ENCODE data around the gene SLX4IP.

- no peak for TF ChIP-seq POLR2AphosphoS5 (IDR thresholded peaks at IDR 0.05; ENCODE audit: low read depth, low read length)
- TF ChIP-seq TAF1 (IDR thresholded peaks at IDR 0.05; ENCODE audit: borderline replicate concordance, insufficient read depth, low read length): no peak
- TF ChIP-seq REST (IDR thresholded peaks at IDR 0.05; ENCODE audit: insufficient read depth in 1 of 2, low read depth in 2 of 2, low read length in 2 of 2): no peak
- TF ChIP-seq SIN3A (IDR thresholded peaks at IDR 0.05; ENCODE audit: borderline replicate concordance, insufficient read depth, low read length): no peak
Measured at GRCh38 chr20:10671221-10671918, 236.3 kb downstream of the SLX4IP start.

Data from PFSK-1 (cell line).